Skeletal muscle satellite cell (primary cell): Measurements from ENCODE around the gene GMEB1. TPM values are rescaled to one million over a fixed set of nuclear protein-coding genes. Genes with fewer than 3 reads are reported as not detected.

Experiments used
- H3K27me3 ChIP-seq: 2 replicates; pipeline ENCODE4 v1.7.0; 2013; ENCODE audit warnings: low read length; ENCODE audit not compliant: control insufficient read depth, insufficient read depth
- H3K36me3 ChIP-seq: 2 replicates; pipeline ENCODE4 v1.7.0; 2013; ENCODE audit warnings: mild to moderate bottlenecking, control low read depth, low read length; ENCODE audit not compliant: insufficient read depth
- H3K4me1 ChIP-seq: 2 replicates; pipeline ENCODE4 v1.7.0; 2013; ENCODE audit warnings: low read length; ENCODE audit not compliant: control insufficient read depth, insufficient read depth
- H3K4me2 ChIP-seq: 2 replicates; pipeline ENCODE4 v1.7.0; 2013; ENCODE audit warnings: mild to moderate bottlenecking, low read length
- H3K4me3 ChIP-seq: 2 replicates; pipeline ENCODE4 v1.7.0; 2013; ENCODE audit warnings: low read length
- H3K9ac ChIP-seq: 2 replicates; pipeline ENCODE4 v1.7.0; 2013; ENCODE audit warnings: mild to moderate bottlenecking, low read depth, low read length, moderate library complexity
- H3K9me3 ChIP-seq: replicated peaks from 2 replicates; pipeline ENCODE4 v1.7.0; 2013; ENCODE audit warnings: mild to moderate bottlenecking, control low read depth, low read length
- small RNA-seq: library from RNA; depleted of rRNA; stranded (forward); fragments of <200 nt; gene quantifications from one replicate; pipeline ENCODE3, GENCODE V24; 2012

GMEB1 gene

DNA sequence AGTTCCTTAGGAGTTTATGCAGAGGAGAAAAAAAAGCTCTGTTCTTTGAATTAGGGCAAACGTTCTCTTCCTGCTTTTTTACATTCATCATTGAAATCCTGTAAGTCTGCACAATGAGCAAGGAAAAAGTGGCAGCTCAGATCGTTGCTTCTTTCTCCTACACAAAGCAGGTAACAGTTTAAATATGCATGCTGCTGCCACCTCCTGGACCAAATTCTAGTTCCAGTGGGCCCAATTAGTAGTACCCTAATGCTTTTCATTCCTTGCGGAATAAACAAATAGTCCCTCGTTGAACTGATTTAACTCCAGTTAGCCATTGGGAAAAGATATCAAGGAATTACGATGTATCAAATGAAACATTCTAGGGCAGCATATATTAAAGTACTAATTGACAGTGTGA lies 88.3 kb downstream of the GMEB1 start:
- no peak overlapping the region for H3K4me3 ChIP-seq
- no peaks in the 10 kb centered on the region for H3K27me3 ChIP-seq
- peaks cover 14% of the 10 kb centered on the region for H3K4me1 ChIP-seq
- H3K36me3 ChIP-seq: peaks cover 42% of the 10 kb centered on the region
- H3K9me3 ChIP-seq: no peaks in the 10 kb centered on the region
- H3K4me2 ChIP-seq: no peak overlapping the region
- H3K9ac ChIP-seq: no peak overlapping the region

DNA sequence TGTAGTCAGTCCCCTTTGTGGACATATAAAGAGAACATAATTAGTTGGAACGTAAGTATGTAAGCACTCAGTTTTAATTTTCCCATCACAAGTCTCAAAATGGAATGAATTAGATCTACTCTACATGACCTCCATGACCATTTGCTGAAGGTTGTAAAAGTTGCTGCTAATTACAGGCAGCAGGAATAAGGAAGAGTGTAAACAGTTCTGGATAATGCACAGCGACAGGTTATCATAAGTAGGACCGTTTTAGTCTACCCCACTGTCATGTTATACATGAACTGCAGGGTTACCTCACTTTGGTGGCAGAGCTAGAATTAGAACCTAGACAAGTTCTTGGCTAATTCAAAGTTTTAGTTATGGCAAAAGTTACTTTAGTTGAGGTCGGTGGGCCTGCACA lies 89.8 kb downstream of the GMEB1 start:
- Histone ChIP-seq H3K27me3 (no peaks in the 10 kb centered on the region), H3K9ac (no peak overlapping the region), H3K4me3 (no peak overlapping the region), H3K9me3 (no peaks in the 10 kb centered on the region), H3K36me3 (peaks cover 39% of the 10 kb centered on the region), H3K4me2 (no peak overlapping the region), H3K4me1 (peaks cover 13% of the 10 kb centered on the region)

DNA sequence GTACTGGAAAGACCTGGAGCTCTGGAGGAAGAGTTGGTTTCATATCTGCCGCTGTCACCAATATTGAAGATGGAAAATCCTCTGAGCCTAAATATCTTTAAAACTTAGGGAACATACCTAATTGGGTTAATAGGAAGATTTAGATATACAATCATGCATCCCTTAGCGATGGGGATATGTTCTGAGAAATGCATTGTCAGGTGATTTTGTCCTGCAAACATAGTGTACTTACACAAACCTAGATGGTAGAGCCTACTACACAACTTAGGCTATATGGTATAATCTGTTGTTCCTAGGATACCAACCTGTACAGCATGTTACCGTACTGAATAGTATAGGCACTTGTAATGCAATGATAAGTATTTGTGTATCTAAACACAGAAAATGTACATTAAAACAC lies 90.7 kb downstream of the GMEB1 start:
- no peaks in the 10 kb centered on the region for H3K27me3 ChIP-seq
- no peak overlapping the region for H3K4me3 ChIP-seq
- no peaks in the 10 kb centered on the region for H3K9me3 ChIP-seq
- H3K4me1 ChIP-seq: peaks cover 13% of the 10 kb centered on the region
- peaks cover 38% of the 10 kb centered on the region for H3K36me3 ChIP-seq
- H3K4me2 ChIP-seq: no peak overlapping the region
- H3K9ac ChIP-seq: no peak overlapping the region

GRCh38 chr1:28761189-28761588 lies 92.6 kb downstream of the GMEB1 start:
- no peak overlapping the region for H3K4me3 ChIP-seq
- no peaks in the 10 kb centered on the region for H3K9me3 ChIP-seq
- no peak overlapping the region for H3K9ac ChIP-seq
- no peak overlapping the region for H3K4me2 ChIP-seq
- no peaks in the 10 kb centered on the region for H3K4me1 ChIP-seq
- H3K27me3 ChIP-seq: no peaks in the 10 kb centered on the region
- peaks cover 45% of the 10 kb centered on the region for H3K36me3 ChIP-seq

DNA sequence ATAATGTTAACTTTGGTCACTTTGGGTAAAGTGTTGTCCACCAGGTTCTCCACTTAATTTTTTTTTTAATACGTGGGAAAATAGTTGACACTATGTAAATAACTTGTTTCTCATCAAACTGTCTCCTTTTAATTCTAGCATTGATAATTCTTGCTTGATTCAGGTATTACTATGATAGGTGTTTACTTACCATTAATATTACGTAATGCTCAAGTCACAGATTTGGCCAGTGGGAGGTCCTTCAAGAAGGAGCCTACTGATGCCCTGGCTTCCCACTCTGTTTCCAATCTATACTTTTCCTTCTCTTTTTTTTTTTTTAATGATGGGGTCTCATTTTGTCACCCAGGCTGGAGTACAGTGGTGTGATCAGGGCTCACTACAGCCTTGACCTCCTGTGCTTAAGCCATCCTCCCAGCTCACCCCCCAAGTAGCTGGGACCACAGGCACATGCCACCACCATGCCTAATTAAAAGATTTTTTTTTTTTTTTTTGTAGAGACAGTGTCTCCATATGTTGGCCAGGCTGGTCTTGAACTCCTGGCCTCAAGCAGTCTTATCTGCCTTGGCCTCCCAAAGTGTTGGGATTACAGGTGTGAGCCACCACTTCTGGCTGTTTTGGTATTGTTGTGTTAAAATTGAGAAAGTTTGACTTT lies 98.1 kb downstream of the GMEB1 start:
- Histone ChIP-seq H3K4me1 (no peaks in the 10 kb centered on the region), H3K4me2 (no peak overlapping the region), H3K9me3 (no peaks in the 10 kb centered on the region), H3K36me3 (peaks cover 37% of the 10 kb centered on the region), H3K4me3 (no peak overlapping the region), H3K9ac (no peak overlapping the region), H3K27me3 (no peaks in the 10 kb centered on the region)

Small RNA genes lying within 50 kb of the gene (small RNA-seq; reads per million reads assigned to genes)
- gene RF00422: not detected
- gene RNU11: not detected
